ENCODE results near the gene GTF2F2.

- TF ChIP-seq CTCF (IDR thresholded peaks at IDR 0.05; ENCODE audit: low read length) (no peak), EZH2 (IDR thresholded peaks at IDR 0.05; ENCODE audit: borderline replicate concordance, low read length) (no peak)
Measured at GRCh38 chr13:45109102-45109720, 11.1 kb upstream of the GTF2F2 start.

Data from OCI-LY1 (cell line).